GM12878 (cell line): ENCODE data around the gene SIAH2. TPM values are rescaled to one million over a fixed set of nuclear protein-coding genes. Genes with fewer than 3 reads are reported as not detected.
A peak's percentile ranks its signal among the peaks of the same experiment; 100 is the strongest.

ENCODE experiments used
- ATF7 ChIP-seq: fragments of 450-650 bp; IDR thresholded peaks from 2 replicates; pipeline ENCODE4 v1.6.1; 2016; ENCODE audit warnings: low read depth, mild to moderate bottlenecking
- JUNB ChIP-seq: IDR thresholded peaks from 2 replicates; pipeline ENCODE4 v1.6.1; 2016; ENCODE audit warnings: antibody characterized with exemption, mild to moderate bottlenecking
- NFIC ChIP-seq: IDR thresholded peaks from 2 replicates; pipeline ENCODE4 v1.6.1; 2012; ENCODE audit warnings: low read depth, mild to moderate bottlenecking, inconsistent platforms, low read length, moderate library complexity
- NR2C1 ChIP-seq: fragments of 450-650 bp; IDR thresholded peaks from 2 replicates; pipeline ENCODE4 v1.6.1; 2017; ENCODE audit warnings: antibody characterized with exemption, mild to moderate bottlenecking, moderate library complexity
- SIX5 ChIP-seq: IDR thresholded peaks from 2 replicates; pipeline ENCODE4 v1.6.1; 2011; ENCODE audit warnings: mild to moderate bottlenecking, low read depth, low read length, moderate library complexity; ENCODE audit not compliant: severe bottlenecking
- SPI1 ChIP-seq: IDR thresholded peaks from 2 replicates; pipeline ENCODE4 v1.6.1; 2011; ENCODE audit warnings: low read depth, mild to moderate bottlenecking, low read length, moderate library complexity, borderline replicate concordance; ENCODE audit not compliant: insufficient read depth
- polyA plus RNA-seq, 11 experiments: library from polyadenylated mRNA; depleted of rRNA in 4 of 11; unstranded in 6 of 11; stranded (reverse) in 5 of 11; fragments of >200 nt; fragmentation: Nextera tagmentation in 4 of 11; fragmentation: Illumina TruSeq in 1 of 11; extraction: Ambion mirVana in 4 of 11; extraction: Trizol in 1 of 11; gene quantifications; 1 replicate in 1 of 11; 2 replicates in 10 of 11; pipeline versions ENCODE4 v1.2.1 to v1.2.3, GENCODE V29; 2011 to 2016; ENCODE audit warnings: inconsistent platforms in 2 of 11, missing spikeins in 2 of 11, low read depth in 1 of 11
- total RNA-seq, 4 experiments: library from RNA; depleted of rRNA in 3 of 4; stranded (reverse); fragments of >200 nt in 3 of 4; fragmentation: Illumina TruSeq in 1 of 4; extraction: Trizol in 1 of 4; gene quantifications; 2 replicates each; pipeline versions ENCODE4 v1.2.1 to v1.2.3, GENCODE V29; 2013 to 2021
- TF ChIP-seq, protein P1 (sequence below): IDR thresholded peaks from 2 replicates; pipeline ENCODE4 v1.6.1; 2012; ENCODE audit warnings: low read depth, low read length, improper control_type of control experiment
- TF ChIP-seq, protein P2 (sequence below): fragments of 450-650 bp; IDR thresholded peaks from 2 replicates; pipeline ENCODE4 v1.6.1; 2017; ENCODE audit warnings: mild to moderate bottlenecking, moderate library complexity
- TF ChIP-seq, protein P3 (sequence below): fragments of 450-650 bp; IDR thresholded peaks from 2 replicates; pipeline ENCODE4 v1.6.1; 2018; ENCODE audit warnings: borderline replicate concordance, mild to moderate bottlenecking; ENCODE audit not compliant: partially characterized antibody
- TF ChIP-seq, protein P4 (sequence below): IDR thresholded peaks from 2 replicates; pipeline ENCODE4 v1.6.1; 2012; ENCODE audit warnings: mild to moderate bottlenecking, low read depth, low read length
- TF ChIP-seq, protein P5 (sequence below): fragments of 150-350 bp; IDR thresholded peaks from 2 replicates; pipeline ENCODE4 v1.6.1; 2014; ENCODE audit warnings: mild to moderate bottlenecking, low read depth, low read length
- TF ChIP-seq, protein P6 (sequence below): IDR thresholded peaks from 2 replicates; pipeline ENCODE4 v1.6.1; 2012; ENCODE audit warnings: low read length, inconsistent platforms

Gene SIAH2
- total and polyA plus RNA-seq, 10 of the 15 experiments (the other 5 are each of a cell fraction or from before 2014, with no cell fraction given), result 3.3 to 51.5 (median 29.7) TPM

DNA sequence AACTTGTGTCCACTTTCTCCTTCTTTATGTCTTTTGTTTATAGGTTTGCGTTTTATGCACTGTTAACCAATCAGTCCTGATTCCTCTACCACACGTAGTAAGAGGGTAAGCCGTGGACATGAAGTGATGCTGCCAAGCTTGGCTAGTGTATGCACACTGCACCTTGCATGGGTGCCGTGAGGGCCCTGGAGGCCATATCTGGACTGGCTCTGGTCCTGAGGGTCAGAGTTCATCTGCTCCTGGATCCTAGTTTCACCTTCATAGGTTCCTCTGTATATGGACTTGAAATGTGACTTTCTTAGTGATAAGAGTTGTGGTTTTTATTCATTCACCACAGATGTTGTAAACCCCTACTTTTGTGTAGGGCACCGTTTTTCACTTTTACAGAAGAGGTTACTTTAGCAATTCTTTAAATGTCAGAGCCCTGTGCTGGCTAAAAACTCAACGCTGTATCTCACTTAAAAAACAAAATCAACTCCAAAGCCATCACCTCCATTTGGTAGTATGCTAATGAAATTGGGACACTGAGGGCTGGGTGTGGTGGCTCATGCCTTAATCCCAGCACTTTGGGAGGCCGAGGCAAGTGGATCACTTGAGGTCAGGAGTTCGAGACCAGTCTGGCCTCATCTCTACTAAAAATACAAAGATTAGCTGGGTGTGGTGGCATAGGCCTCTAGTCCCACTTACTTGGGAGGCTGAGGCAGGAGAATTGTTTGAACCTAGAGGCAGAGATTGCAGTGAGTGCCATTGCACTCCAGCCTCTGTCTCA, 22.9 kb downstream of the SIAH2 start (continued):
- TF ChIP-seq, protein P1, sequence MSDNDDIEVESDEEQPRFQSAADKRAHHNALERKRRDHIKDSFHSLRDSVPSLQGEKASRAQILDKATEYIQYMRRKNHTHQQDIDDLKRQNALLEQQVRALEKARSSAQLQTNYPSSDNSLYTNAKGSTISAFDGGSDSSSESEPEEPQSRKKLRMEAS, result no peak
- no peak for TF ChIP-seq SPI1
- no peak for TF ChIP-seq SIX5
- TF ChIP-seq NR2C1, result peak; percentile 42
- TF ChIP-seq, protein P2, sequence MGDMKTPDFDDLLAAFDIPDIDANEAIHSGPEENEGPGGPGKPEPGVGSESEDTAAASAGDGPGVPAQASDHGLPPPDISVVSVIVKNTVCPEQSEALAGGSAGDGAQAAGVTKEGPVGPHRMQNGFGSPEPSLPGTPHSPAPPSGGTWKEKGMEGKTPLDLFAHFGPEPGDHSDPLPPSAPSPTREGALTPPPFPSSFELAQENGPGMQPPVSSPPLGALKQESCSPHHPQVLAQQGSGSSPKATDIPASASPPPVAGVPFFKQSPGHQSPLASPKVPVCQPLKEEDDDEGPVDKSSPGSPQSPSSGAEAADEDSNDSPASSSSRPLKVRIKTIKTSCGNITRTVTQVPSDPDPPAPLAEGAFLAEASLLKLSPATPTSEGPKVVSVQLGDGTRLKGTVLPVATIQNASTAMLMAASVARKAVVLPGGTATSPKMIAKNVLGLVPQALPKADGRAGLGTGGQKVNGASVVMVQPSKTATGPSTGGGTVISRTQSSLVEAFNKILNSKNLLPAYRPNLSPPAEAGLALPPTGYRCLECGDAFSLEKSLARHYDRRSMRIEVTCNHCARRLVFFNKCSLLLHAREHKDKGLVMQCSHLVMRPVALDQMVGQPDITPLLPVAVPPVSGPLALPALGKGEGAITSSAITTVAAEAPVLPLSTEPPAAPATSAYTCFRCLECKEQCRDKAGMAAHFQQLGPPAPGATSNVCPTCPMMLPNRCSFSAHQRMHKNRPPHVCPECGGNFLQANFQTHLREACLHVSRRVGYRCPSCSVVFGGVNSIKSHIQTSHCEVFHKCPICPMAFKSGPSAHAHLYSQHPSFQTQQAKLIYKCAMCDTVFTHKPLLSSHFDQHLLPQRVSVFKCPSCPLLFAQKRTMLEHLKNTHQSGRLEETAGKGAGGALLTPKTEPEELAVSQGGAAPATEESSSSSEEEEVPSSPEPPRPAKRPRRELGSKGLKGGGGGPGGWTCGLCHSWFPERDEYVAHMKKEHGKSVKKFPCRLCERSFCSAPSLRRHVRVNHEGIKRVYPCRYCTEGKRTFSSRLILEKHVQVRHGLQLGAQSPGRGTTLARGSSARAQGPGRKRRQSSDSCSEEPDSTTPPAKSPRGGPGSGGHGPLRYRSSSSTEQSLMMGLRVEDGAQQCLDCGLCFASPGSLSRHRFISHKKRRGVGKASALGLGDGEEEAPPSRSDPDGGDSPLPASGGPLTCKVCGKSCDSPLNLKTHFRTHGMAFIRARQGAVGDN, result no peak
- TF ChIP-seq NFIC, result no peak; the same call in 1 of the 2 replicates
- TF ChIP-seq, protein P3, sequence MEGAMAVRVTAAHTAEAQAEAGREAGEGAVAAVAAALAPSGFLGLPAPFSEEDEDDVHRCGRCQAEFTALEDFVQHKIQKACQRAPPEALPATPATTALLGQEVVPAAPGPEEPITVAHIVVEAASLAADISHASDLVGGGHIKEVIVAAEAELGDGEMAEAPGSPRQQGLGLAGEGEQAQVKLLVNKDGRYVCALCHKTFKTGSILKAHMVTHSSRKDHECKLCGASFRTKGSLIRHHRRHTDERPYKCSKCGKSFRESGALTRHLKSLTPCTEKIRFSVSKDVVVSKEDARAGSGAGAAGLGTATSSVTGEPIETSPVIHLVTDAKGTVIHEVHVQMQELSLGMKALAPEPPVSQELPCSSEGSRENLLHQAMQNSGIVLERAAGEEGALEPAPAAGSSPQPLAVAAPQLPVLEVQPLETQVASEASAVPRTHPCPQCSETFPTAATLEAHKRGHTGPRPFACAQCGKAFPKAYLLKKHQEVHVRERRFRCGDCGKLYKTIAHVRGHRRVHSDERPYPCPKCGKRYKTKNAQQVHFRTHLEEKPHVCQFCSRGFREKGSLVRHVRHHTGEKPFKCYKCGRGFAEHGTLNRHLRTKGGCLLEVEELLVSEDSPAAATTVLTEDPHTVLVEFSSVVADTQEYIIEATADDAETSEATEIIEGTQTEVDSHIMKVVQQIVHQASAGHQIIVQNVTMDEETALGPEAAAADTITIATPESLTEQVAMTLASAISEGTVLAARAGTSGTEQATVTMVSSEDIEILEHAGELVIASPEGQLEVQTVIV, result no peak
- TF ChIP-seq, protein P4, sequence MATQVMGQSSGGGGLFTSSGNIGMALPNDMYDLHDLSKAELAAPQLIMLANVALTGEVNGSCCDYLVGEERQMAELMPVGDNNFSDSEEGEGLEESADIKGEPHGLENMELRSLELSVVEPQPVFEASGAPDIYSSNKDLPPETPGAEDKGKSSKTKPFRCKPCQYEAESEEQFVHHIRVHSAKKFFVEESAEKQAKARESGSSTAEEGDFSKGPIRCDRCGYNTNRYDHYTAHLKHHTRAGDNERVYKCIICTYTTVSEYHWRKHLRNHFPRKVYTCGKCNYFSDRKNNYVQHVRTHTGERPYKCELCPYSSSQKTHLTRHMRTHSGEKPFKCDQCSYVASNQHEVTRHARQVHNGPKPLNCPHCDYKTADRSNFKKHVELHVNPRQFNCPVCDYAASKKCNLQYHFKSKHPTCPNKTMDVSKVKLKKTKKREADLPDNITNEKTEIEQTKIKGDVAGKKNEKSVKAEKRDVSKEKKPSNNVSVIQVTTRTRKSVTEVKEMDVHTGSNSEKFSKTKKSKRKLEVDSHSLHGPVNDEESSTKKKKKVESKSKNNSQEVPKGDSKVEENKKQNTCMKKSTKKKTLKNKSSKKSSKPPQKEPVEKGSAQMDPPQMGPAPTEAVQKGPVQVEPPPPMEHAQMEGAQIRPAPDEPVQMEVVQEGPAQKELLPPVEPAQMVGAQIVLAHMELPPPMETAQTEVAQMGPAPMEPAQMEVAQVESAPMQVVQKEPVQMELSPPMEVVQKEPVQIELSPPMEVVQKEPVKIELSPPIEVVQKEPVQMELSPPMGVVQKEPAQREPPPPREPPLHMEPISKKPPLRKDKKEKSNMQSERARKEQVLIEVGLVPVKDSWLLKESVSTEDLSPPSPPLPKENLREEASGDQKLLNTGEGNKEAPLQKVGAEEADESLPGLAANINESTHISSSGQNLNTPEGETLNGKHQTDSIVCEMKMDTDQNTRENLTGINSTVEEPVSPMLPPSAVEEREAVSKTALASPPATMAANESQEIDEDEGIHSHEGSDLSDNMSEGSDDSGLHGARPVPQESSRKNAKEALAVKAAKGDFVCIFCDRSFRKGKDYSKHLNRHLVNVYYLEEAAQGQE, result no peak
- TF ChIP-seq JUNB, result no peak
- TF ChIP-seq, protein P5, sequence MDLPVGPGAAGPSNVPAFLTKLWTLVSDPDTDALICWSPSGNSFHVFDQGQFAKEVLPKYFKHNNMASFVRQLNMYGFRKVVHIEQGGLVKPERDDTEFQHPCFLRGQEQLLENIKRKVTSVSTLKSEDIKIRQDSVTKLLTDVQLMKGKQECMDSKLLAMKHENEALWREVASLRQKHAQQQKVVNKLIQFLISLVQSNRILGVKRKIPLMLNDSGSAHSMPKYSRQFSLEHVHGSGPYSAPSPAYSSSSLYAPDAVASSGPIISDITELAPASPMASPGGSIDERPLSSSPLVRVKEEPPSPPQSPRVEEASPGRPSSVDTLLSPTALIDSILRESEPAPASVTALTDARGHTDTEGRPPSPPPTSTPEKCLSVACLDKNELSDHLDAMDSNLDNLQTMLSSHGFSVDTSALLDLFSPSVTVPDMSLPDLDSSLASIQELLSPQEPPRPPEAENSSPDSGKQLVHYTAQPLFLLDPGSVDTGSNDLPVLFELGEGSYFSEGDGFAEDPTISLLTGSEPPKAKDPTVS, result no peak
- no peak for TF ChIP-seq ATF7
- TF ChIP-seq, protein P6, sequence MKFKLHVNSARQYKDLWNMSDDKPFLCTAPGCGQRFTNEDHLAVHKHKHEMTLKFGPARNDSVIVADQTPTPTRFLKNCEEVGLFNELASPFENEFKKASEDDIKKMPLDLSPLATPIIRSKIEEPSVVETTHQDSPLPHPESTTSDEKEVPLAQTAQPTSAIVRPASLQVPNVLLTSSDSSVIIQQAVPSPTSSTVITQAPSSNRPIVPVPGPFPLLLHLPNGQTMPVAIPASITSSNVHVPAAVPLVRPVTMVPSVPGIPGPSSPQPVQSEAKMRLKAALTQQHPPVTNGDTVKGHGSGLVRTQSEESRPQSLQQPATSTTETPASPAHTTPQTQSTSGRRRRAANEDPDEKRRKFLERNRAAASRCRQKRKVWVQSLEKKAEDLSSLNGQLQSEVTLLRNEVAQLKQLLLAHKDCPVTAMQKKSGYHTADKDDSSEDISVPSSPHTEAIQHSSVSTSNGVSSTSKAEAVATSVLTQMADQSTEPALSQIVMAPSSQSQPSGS, result no peak
